KMS-11 (cell line): ENCODE data around the gene PLXDC2.

Experiments
- H2AFZ ChIP-seq: fragments of 200-600 bp; sonication (generic); 2 replicates; pipeline ENCODE4 v1.6.1; 2016; ENCODE audit warnings: antibody characterized with exemption, mixed run types, low read depth
- H3K27ac ChIP-seq: fragments of 200-600 bp; sonication (generic); 2 replicates; pipeline ENCODE4 v1.6.1; 2016; ENCODE audit warnings: mild to moderate bottlenecking, mixed run types
- H3K27me3 ChIP-seq: fragments of 200-600 bp; sonication (generic); 2 replicates; pipeline ENCODE4 v1.6.1; 2017; ENCODE audit warnings: mild to moderate bottlenecking, low read depth, mixed run types, moderate library complexity; ENCODE audit not compliant: insufficient read depth
- H3K36me3 ChIP-seq: fragments of 200-600 bp; sonication (generic); 2 replicates; pipeline ENCODE4 v1.6.1; 2017; ENCODE audit warnings: mild to moderate bottlenecking, mixed run types; ENCODE audit not compliant: insufficient read depth
- H3K4me1 ChIP-seq: fragments of 200-600 bp; sonication (generic); 2 replicates; pipeline ENCODE4 v1.6.1; 2016; ENCODE audit warnings: mild to moderate bottlenecking, low read depth, mixed run types; ENCODE audit not compliant: poor library complexity, severe bottlenecking
- H3K4me2 ChIP-seq: fragments of 200-600 bp; sonication (generic); 2 replicates; pipeline ENCODE4 v1.7.0; 2016; ENCODE audit warnings: mild to moderate bottlenecking, mixed run types
- H3K4me3 ChIP-seq: fragments of 200-600 bp; sonication (generic); IDR thresholded peaks from 2 replicates; pipeline ENCODE4 v1.6.1; 2017; ENCODE audit warnings: low read depth, low read length, mixed read lengths; ENCODE audit not compliant: insufficient read depth
- H3K79me2 ChIP-seq: fragments of 200-600 bp; sonication (generic); 2 replicates; pipeline ENCODE4 v1.6.1; 2016; ENCODE audit warnings: low read depth, mixed run types; ENCODE audit not compliant: insufficient read depth
- H3K9ac ChIP-seq: fragments of 200-600 bp; sonication (generic); 2 replicates; pipeline ENCODE4 v1.6.1; 2016; ENCODE audit warnings: mild to moderate bottlenecking, mixed run types
- H4K20me1 ChIP-seq: fragments of 200-600 bp; sonication (generic); 2 replicates; pipeline ENCODE4 v1.6.1; 2016; ENCODE audit warnings: mild to moderate bottlenecking, mixed run types; ENCODE audit not compliant: insufficient read depth
- TF ChIP-seq, protein P1 (sequence below): fragments of 200-600 bp; sonication (generic); conservative IDR thresholded peaks from 2 replicates; pipeline ENCODE4 v1.6.1; 2017; ENCODE audit warnings: low read depth, mild to moderate bottlenecking, antibody characterized with exemption, low read length, moderate library complexity, mixed read lengths

Gene PLXDC2

DNA sequence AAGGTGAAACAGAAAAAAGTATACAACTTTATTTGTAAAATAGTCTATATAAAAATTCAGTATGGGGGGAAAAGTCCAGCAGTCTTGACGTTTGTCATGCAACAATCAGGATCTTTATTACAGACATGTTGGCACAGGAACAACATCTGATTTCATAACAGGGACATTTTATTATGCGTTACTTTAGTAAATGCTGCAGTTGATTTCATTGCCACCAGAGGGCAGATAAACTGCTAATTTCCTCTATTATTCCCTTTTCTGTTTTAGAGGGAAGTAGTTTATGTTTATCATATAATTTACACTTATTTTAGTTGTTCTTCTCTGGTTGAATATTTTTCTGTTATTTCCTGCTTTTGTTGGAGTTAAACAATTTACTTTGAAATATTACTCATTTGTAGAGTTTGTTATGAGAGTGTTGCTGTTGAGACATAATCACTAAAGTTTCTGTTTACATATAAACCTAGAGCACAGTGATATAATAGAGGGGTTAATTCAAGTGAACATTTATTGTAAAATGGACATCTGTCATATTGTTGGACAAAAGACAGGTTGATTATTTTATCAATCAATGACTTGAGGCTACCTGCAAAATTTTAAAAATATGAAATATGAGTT lies 3.3 kb downstream of the PLXDC2 start:
- Histone ChIP-seq H3K79me2 (no peaks in the 10 kb centered on the region), H3K9ac (no peak overlapping the region), H3K4me1 (no peaks in the 10 kb centered on the region), H4K20me1 (no peaks in the 10 kb centered on the region), H3K4me3 (no peak overlapping the region), H2AFZ (no peak overlapping the region), H3K27me3 (no peaks in the 10 kb centered on the region), H3K36me3 (no peaks in the 10 kb centered on the region), H3K27ac (no peak overlapping the region), H3K4me2 (no peak overlapping the region)
- TF ChIP-seq, protein P1, sequence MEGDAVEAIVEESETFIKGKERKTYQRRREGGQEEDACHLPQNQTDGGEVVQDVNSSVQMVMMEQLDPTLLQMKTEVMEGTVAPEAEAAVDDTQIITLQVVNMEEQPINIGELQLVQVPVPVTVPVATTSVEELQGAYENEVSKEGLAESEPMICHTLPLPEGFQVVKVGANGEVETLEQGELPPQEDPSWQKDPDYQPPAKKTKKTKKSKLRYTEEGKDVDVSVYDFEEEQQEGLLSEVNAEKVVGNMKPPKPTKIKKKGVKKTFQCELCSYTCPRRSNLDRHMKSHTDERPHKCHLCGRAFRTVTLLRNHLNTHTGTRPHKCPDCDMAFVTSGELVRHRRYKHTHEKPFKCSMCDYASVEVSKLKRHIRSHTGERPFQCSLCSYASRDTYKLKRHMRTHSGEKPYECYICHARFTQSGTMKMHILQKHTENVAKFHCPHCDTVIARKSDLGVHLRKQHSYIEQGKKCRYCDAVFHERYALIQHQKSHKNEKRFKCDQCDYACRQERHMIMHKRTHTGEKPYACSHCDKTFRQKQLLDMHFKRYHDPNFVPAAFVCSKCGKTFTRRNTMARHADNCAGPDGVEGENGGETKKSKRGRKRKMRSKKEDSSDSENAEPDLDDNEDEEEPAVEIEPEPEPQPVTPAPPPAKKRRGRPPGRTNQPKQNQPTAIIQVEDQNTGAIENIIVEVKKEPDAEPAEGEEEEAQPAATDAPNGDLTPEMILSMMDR: peak; percentile 82

DNA sequence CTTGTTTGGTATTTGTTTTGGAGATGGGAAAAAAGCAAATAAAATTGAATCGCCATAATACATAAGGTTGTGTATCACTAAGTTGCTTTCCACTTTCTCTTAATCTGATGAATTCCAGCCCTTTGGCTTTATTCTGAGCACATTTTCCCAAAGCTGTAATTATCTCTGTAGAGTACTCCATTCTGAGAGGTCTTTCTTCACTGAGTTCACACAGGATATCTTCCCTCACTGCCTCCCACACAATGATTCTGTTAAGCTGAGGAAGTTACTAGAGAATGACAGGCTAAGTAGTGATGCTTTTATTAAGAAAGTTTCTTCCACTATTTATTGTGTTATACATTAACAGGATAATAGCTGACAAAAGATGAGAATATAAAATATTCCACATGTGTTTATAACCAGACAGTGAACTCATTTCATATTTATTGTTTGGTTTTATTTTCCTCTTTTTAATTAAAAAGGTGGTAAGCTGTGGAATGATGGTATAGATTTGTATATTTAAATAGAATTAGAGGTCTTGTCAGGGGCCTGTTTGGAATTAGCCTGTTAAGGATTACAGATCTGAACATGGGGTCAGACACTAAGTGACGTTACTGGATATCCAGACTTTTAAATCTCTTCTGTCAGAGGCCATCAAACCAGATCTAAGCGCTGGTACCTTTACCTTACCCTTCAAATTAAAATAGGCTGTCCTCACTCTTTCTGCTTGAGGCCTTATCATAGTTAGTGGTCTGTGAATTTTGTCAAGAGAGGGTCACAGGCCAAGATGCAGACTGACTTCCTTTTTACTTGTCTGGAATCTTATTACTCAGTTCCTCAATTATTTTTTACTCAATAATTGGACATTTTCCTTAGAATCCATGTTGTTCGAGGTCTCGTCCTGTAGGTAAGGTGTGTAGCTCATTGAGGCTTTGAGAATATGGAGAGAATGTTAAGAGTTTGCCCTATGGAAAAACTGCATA lies 8.4 kb downstream of the PLXDC2 start:
- no peak overlapping the region for H3K4me2 ChIP-seq
- no peak overlapping the region for H2AFZ ChIP-seq
- H3K79me2 ChIP-seq: no peaks in the 10 kb centered on the region
- no peak overlapping the region for H3K4me3 ChIP-seq
- no peak overlapping the region for H3K9ac ChIP-seq
- no peaks in the 10 kb centered on the region for H3K27me3 ChIP-seq
- H4K20me1 ChIP-seq: no peaks in the 10 kb centered on the region
- TF ChIP-seq, protein P1: no peak
- no peaks in the 10 kb centered on the region for H3K4me1 ChIP-seq
- H3K36me3 ChIP-seq: no peaks in the 10 kb centered on the region
- no peak overlapping the region for H3K27ac ChIP-seq

DNA sequence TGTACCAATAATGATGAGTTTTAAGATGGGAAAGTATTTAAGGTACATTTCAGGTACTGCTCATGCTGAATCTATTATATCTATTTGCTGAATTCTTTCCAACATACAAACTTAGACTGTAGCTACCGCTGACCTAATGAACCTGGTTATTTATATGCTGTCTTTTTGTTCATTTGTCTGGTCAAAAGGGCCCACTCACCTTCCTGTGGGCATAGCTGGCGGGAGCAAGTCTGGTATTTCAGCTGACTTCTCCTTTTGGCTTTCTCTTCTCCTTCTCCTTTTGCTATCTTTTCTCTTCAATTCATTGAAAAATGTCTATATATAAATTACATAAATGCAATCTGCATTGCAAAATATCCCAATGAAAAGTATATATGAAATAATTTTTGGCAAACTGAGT lies 9.5 kb downstream of the PLXDC2 start:
- no peak overlapping the region for H3K4me2 ChIP-seq
- H3K9ac ChIP-seq: no peak overlapping the region
- TF ChIP-seq, protein P1: no peak
- H3K27me3 ChIP-seq: no peaks in the 10 kb centered on the region
- no peak overlapping the region for H3K27ac ChIP-seq
- no peak overlapping the region for H2AFZ ChIP-seq
- H4K20me1 ChIP-seq: no peaks in the 10 kb centered on the region
- H3K36me3 ChIP-seq: no peaks in the 10 kb centered on the region
- H3K79me2 ChIP-seq: no peaks in the 10 kb centered on the region
- no peaks in the 10 kb centered on the region for H3K4me1 ChIP-seq
- no peak overlapping the region for H3K4me3 ChIP-seq

DNA sequence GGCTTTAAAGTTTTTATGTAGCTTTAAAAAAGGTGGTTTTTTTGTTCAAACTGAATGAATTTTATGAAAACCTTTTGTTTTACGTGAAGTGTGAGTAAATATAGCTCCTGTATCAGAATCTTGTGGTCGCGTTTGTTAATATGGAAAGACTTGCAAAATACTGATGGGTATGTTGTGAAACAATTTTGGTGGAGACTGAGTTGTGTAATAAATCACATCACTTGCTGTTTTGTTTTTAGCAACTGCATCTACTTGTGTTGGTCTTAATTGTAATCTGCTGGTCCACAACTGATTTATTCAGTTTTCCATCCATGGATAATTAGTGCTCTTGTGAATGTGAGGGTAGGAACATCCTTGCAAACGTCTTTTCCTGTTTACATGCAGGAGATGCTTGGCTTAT lies 10.5 kb downstream of the PLXDC2 start:
- no peaks in the 10 kb centered on the region for H3K27me3 ChIP-seq
- H3K36me3 ChIP-seq: no peaks in the 10 kb centered on the region
- H3K4me3 ChIP-seq: no peak overlapping the region
- TF ChIP-seq, protein P1: no peak
- no peak overlapping the region for H3K27ac ChIP-seq
- no peaks in the 10 kb centered on the region for H3K79me2 ChIP-seq
- no peak overlapping the region for H3K4me2 ChIP-seq
- no peak overlapping the region for H3K9ac ChIP-seq
- H3K4me1 ChIP-seq: no peaks in the 10 kb centered on the region
- no peak overlapping the region for H2AFZ ChIP-seq
- no peaks in the 10 kb centered on the region for H4K20me1 ChIP-seq
